Neural progenitor cell (in vitro differentiated cells): Measurements from ENCODE around the gene SCN8A. TPM values are rescaled to one million over a fixed set of nuclear protein-coding genes. Genes with fewer than 3 reads are reported as not detected.

Experiments used
- DNase-seq: peaks from one replicate; pipeline ENCODE4 v3.0.0-alpha.2; 2016; ENCODE audit warnings: low spot score
- H2AFZ ChIP-seq: fragments of 200-600 bp; sonication (generic); replicated peaks from 2 replicates; pipeline ENCODE4 v1.6.1; 2016; ENCODE audit warnings: antibody characterized with exemption
- H3F3A ChIP-seq: fragments of 200-600 bp; sonication (generic); 2 replicates; pipeline ENCODE4 v1.6.1; 2016; ENCODE audit warnings: antibody characterized with exemption, low read depth
- H3K27ac ChIP-seq: fragments of 200-600 bp; sonication (generic); 2 replicates; pipeline ENCODE4 v1.5.1; 2016; ENCODE audit warnings: mild to moderate bottlenecking
- H3K27me3 ChIP-seq: fragments of 200-600 bp; sonication (generic); 2 replicates; pipeline ENCODE4 v1.6.1; 2016; ENCODE audit warnings: mild to moderate bottlenecking, moderate library complexity
- H3K36me3 ChIP-seq: fragments of 200-600 bp; sonication (generic); 2 replicates; pipeline ENCODE4 v1.5.1; 2016
- H3K4me1 ChIP-seq: fragments of 200-600 bp; sonication (generic); 2 replicates; pipeline ENCODE4 v1.6.1; 2016; ENCODE audit warnings: mixed run types
- H3K4me2 ChIP-seq: fragments of 200-600 bp; sonication (generic); 2 replicates; pipeline ENCODE4 v1.6.1; 2016
- H3K4me3 ChIP-seq: fragments of 200-600 bp; sonication (generic); 2 replicates; pipeline ENCODE4 v1.5.1; 2016
- H3K79me2 ChIP-seq: fragments of 200-600 bp; sonication (generic); 2 replicates; pipeline ENCODE4 v1.6.1; 2016; ENCODE audit warnings: low read depth
- H3K9ac ChIP-seq: fragments of 200-600 bp; sonication (generic); 2 replicates; pipeline ENCODE4 v1.6.1; 2016
- H3K9me3 ChIP-seq: fragments of 200-600 bp; sonication (generic); 2 replicates; pipeline ENCODE4 v1.5.1; 2016; ENCODE audit warnings: low read depth
- H4K20me1 ChIP-seq: fragments of 200-600 bp; sonication (generic); 2 replicates; pipeline ENCODE4 v1.6.1; 2016; ENCODE audit warnings: low read depth
- H3K27ac Mint-ChIP-seq: 3 replicates; pipeline ENCODE4 v1.8.0; 2021; ENCODE audit warnings: mixed read lengths
- H3K27me3 Mint-ChIP-seq: 2 replicates; pipeline ENCODE4 v1.8.0; 2022; ENCODE audit warnings: low read depth, mild to moderate bottlenecking, inconsistent platforms, moderate library complexity, mixed read lengths; ENCODE audit not compliant: insufficient read depth
- H3K36me3 Mint-ChIP-seq: 3 replicates; pipeline ENCODE4 v1.8.0; 2021; ENCODE audit warnings: mixed read lengths
- H3K4me1 Mint-ChIP-seq: 3 replicates; pipeline ENCODE4 v1.8.0; 2021; ENCODE audit warnings: mixed read lengths
- H3K4me3 Mint-ChIP-seq: 3 replicates; pipeline ENCODE4 v1.8.0; 2021; ENCODE audit warnings: mild to moderate bottlenecking, moderate library complexity, mixed read lengths
- H3K9me3 Mint-ChIP-seq: 3 replicates; pipeline ENCODE4 v1.8.0; 2020; ENCODE audit warnings: mixed read lengths
- CTCF ChIP-seq: fragments of 200-600 bp; sonication (generic); IDR thresholded peaks from 2 replicates; pipeline ENCODE4 v1.5.1; 2017; ENCODE audit warnings: antibody characterized with exemption, mild to moderate bottlenecking
- EZH2 ChIP-seq: fragments of 200-600 bp; sonication (generic); IDR thresholded peaks from 2 replicates; pipeline ENCODE4 v1.6.1; 2017; ENCODE audit warnings: antibody characterized with exemption, mild to moderate bottlenecking, moderate library complexity
- EZH2phosphoT487 ChIP-seq: fragments of 200-600 bp; sonication (generic); IDR thresholded peaks from 2 replicates; pipeline ENCODE4 v1.6.1; 2017; ENCODE audit warnings: antibody characterized with exemption
- total RNA-seq: library from RNA; depleted of rRNA; stranded (reverse); fragments of >200 nt; gene quantifications from 2 replicates; pipeline ENCODE4 v1.2.3, GENCODE V29; 2015; ENCODE audit warnings: low replicate concordance

Gene SCN8A
- total RNA-seq, 1 donor from 2014 or later, result 14.2 TPM

DNA sequence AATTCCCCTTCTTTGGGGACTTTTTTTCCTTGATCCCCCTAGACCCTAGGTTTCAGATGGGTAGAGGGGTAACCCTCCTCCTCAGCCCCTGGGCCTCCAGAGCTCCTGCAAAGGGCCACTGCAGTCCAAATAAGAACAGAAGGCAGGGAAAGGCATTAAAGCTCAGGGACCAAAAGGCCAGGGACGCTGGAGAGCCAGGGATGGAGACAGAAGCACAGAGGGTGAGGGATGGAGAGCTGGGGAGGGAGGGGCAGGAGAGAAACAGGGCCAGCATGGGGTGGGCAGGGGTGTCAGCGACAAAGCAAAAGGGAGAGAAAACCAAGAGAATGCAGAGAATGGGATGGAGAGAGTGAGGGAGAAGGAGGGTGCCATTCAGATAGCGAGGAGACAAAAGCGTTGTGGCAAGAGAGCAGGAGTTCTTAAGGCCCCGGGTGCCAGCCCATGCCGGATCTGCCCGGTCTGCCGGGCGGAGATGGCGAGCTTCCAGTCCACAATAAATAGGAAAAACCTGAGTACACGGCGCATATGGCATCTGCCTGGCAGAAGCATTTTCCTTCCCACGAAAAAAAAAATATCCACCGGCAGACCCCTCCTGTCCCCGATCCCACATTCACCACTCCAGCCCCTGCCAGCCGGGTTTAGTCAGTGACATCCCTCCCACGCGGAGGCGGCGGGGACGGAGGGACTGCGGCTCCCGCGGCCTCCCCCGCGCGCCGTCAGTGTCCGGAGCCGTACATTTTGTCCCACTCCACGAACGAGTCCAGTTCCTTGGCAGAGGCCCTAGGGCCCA is 228.9 kb downstream of the SCN8A start:
- H3K9me3 Mint-ChIP-seq, result no peaks in the 10 kb centered on the region
- H3F3A ChIP-seq, result peaks cover 55% of the 10 kb centered on the region
- H3K4me1 Mint-ChIP-seq, result peaks cover 22% of the 10 kb centered on the region
- no peaks in the 10 kb centered on the region for H3K4me1 ChIP-seq
- H3K27me3 ChIP-seq, result peaks cover 30% of the 10 kb centered on the region
- no peaks in the 10 kb centered on the region for H3K36me3 ChIP-seq
- H4K20me1 ChIP-seq, result peaks cover 62% of the 10 kb centered on the region
- H3K4me2 ChIP-seq, result peak overlapping the region; percentile 88
- peaks cover 21% of the 10 kb centered on the region for H3K36me3 Mint-ChIP-seq
- H3K27me3 Mint-ChIP-seq, result peaks cover 20% of the 10 kb centered on the region
- no peak overlapping the region for H3K4me3 Mint-ChIP-seq
- no peak overlapping the region for H3K27ac ChIP-seq
- TF ChIP-seq CTCF (no peak), EZH2 (no peak), EZH2phosphoT487 (no peak)
- DNase-seq, result peak; percentile 24
- peak overlapping the region; percentile 52 for H3K4me3 ChIP-seq
- no peaks in the 10 kb centered on the region for H3K9me3 ChIP-seq
- H3K79me2 ChIP-seq, result peaks cover 9% of the 10 kb centered on the region
- H2AFZ ChIP-seq, result no peak overlapping the region
- no peak overlapping the region for H3K9ac ChIP-seq
- H3K27ac Mint-ChIP-seq, result no peak overlapping the region

DNA sequence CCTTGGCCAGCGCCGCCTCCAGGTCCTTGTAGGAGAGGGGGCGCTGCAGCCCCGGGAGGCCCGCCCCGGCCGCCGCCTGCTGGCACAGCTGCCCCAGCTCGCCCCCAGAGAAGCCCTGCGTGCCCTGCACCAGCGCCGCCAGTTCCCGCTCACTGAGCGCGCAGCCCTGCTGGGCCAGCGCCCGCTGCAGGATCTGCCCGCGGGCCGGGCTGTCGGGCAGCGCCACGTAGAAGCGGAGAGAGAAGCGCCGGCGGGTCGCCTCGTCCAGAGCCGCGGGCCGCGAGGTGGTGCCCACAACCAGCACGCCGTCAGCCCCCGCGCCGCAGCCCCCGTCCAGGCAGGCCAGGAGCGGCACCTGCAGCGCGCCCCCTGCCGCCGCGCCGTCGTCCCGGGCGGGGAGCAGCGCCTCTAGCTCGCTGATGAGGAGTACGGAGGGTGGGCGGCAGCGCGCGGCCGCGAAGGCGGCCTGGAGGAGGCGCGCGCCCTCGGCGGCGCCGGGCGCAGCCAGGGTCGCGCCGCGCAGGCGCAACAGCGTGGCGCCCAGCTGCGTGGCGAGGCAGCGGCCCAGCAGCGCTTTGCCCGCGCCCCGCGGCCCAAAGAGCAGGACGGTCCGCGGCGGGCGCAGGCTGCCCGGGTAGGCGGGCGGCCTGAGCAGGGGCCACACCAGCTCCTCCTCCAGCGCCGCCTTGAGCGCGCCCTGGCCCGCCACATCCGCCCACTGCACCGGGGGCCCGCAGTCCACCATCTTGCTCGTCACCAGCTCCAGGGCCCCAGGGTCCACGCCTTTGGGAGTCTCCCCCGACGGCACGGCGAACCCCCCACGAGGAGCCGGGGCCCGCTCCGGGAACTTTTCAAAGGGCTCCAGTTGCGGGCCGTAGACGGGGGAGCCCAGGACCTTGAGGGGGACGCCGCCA is 229.8 kb downstream of the SCN8A start:
- Mint-ChIP-seq H3K36me3 (peaks cover 22% of the 10 kb centered on the region), H3K4me1 (peaks cover 19% of the 10 kb centered on the region), H3K27me3 (peaks cover 15% of the 10 kb centered on the region), H3K9me3 (no peaks in the 10 kb centered on the region), H3K4me3 (no peak overlapping the region), H3K27ac (no peak overlapping the region)
- TF ChIP-seq EZH2, result peak; percentile 47
- no peak for TF ChIP-seq EZH2phosphoT487
- TF ChIP-seq CTCF, result peak; percentile 57
- H3K36me3 ChIP-seq, result no peaks in the 10 kb centered on the region
- peaks cover 68% of the 10 kb centered on the region for H4K20me1 ChIP-seq
- no peaks in the 10 kb centered on the region for H3K9me3 ChIP-seq
- no peaks in the 10 kb centered on the region for H3K4me1 ChIP-seq
- H3K9ac ChIP-seq, result no peak overlapping the region
- H3K27me3 ChIP-seq, result peaks cover 22% of the 10 kb centered on the region
- H2AFZ ChIP-seq, result no peak overlapping the region
- peak overlapping the region; percentile 52 for H3K4me3 ChIP-seq
- peaks cover 50% of the 10 kb centered on the region for H3F3A ChIP-seq
- no peak overlapping the region for H3K27ac ChIP-seq
- H3K79me2 ChIP-seq, result peaks cover 10% of the 10 kb centered on the region
- peak overlapping the region; percentile 88 for H3K4me2 ChIP-seq
- peak; percentile 92 for DNase-seq

DNA sequence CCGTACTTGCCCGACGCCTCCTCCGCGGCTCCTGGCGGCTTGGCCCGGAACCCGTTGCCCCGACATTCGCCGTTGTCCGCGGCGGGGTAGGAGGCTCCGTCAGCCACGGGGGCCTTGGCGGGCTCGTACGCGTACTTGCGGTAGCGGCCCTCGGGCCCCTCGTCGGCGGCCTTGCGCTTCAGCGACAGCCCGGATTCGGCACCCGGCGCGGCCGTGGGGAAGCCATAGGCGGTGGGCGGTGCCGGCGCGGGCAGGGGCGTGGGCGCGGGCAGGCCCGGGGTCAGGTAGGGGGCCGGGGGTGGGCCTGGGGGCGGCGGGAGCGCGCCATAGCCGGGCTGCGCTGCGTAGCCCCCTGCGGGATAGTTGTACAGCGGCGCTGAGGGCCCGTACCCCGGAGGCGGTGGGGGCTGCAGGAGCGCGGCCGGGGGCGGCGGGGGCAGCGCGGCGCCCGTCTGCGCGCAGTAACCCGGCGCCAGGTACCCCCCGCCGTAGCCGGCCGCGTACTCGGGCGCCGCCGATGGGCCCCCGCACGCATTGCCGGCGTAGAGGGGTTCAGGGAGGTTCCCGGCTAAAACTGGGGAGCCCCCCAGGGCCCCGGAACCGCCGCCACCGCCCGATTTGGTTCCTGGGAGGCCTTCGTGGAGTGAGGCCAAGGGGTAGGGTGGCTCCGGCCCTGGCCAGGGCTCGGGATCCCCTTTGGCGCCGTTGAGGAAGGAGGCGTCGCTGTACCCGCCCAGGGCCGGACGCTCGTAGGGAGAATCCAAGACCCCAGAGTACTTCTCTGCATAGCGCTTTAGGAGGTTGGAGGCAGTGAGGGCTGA is 230.6 kb downstream of the SCN8A start:
- no peak overlapping the region for H3K27ac Mint-ChIP-seq
- H3K79me2 ChIP-seq, result peaks cover 18% of the 10 kb centered on the region
- peaks cover 76% of the 10 kb centered on the region for H4K20me1 ChIP-seq
- H3K9ac ChIP-seq, result no peak overlapping the region
- H2AFZ ChIP-seq, result no peak overlapping the region
- peaks cover 44% of the 10 kb centered on the region for H3F3A ChIP-seq
- H3K4me3 ChIP-seq, result peak overlapping the region; percentile 52
- H3K36me3 Mint-ChIP-seq, result peaks cover 26% of the 10 kb centered on the region
- peak overlapping the region; percentile 88 for H3K4me2 ChIP-seq
- H3K4me1 ChIP-seq, result peaks cover under 1% of the 10 kb centered on the region
- no peaks in the 10 kb centered on the region for H3K36me3 ChIP-seq
- TF ChIP-seq EZH2, result no peak
- H3K9me3 Mint-ChIP-seq, result no peaks in the 10 kb centered on the region
- peak; percentile 66 for DNase-seq
- H3K4me3 Mint-ChIP-seq, result no peak overlapping the region
- peaks cover 20% of the 10 kb centered on the region for H3K4me1 Mint-ChIP-seq
- H3K27me3 Mint-ChIP-seq, result peaks cover 14% of the 10 kb centered on the region
- H3K9me3 ChIP-seq, result no peaks in the 10 kb centered on the region
- H3K27ac ChIP-seq, result no peak overlapping the region
- peaks cover 20% of the 10 kb centered on the region for H3K27me3 ChIP-seq
